H9 (cell line): Measurements from ENCODE around the gene PDE3B. TPM values are rescaled to one million over a fixed set of nuclear protein-coding genes. Genes with fewer than 3 reads are reported as not detected.

ENCODE experiments used
- DNase-seq: peaks from one replicate; pipeline ENCODE4 v3.0.0-alpha.2; 2017
- H2AFZ ChIP-seq: one replicate; pipeline ENCODE4 v1.6.1; 2013; ENCODE audit warnings: mild to moderate bottlenecking, low read length, control low read depth, moderate library complexity
- H2AK5ac ChIP-seq: 2 replicates; pipeline ENCODE4 v1.6.1; 2013; ENCODE audit warnings: low read length, control low read depth, mixed read lengths; ENCODE audit not compliant: insufficient read length
- H2BK120ac ChIP-seq: one replicate; pipeline ENCODE4 v1.6.1; 2013; ENCODE audit warnings: low read depth, mild to moderate bottlenecking, low read length, control low read depth, inconsistent platforms; ENCODE audit not compliant: poor library complexity, severe bottlenecking
- H2BK12ac ChIP-seq: 2 replicates; pipeline ENCODE4 v1.6.1; 2013; ENCODE audit warnings: low read length, control low read depth, mixed read lengths, low read depth; ENCODE audit not compliant: insufficient read length
- H2BK15ac ChIP-seq: 2 replicates; pipeline ENCODE4 v1.6.1; 2013; ENCODE audit warnings: low read depth, low read length, control low read depth
- H2BK20ac ChIP-seq: one replicate; pipeline ENCODE4 v1.6.1; 2013; ENCODE audit warnings: low read depth, mild to moderate bottlenecking, low read length, control low read depth, inconsistent platforms; ENCODE audit not compliant: poor library complexity, severe bottlenecking
- H2BK5ac ChIP-seq: 2 replicates; pipeline ENCODE4 v1.6.1; 2013; ENCODE audit warnings: low read length, control low read depth, mixed read lengths; ENCODE audit not compliant: insufficient read length
- H3K14ac ChIP-seq: 2 replicates; pipeline ENCODE4 v1.6.1; 2013; ENCODE audit warnings: low read length, control low read depth; ENCODE audit not compliant: insufficient read depth
- H3K18ac ChIP-seq: 2 replicates; pipeline ENCODE4 v1.6.1; 2013; ENCODE audit warnings: low read depth, mild to moderate bottlenecking, mixed read lengths, low read length, control low read depth; ENCODE audit not compliant: insufficient read length
- H3K23ac ChIP-seq: 2 replicates; pipeline ENCODE4 v1.6.1; 2013; ENCODE audit warnings: low read length, control low read depth, mixed read lengths, low read depth; ENCODE audit not compliant: insufficient read length
- H3K23me2 ChIP-seq: 2 replicates; pipeline ENCODE4 v1.6.1; 2013; ENCODE audit warnings: low read depth, mild to moderate bottlenecking, mixed read lengths, low read length, control low read depth; ENCODE audit not compliant: insufficient read length, poor library complexity, severe bottlenecking
- H3K27ac ChIP-seq: 2 replicates; pipeline ENCODE4 v1.5.1; 2013; ENCODE audit warnings: low read length, control low read depth, mixed read lengths, low read depth; ENCODE audit not compliant: insufficient read length
- H3K27me3 ChIP-seq: 2 replicates; pipeline ENCODE4 v1.6.1; 2013; ENCODE audit warnings: low read length, control low read depth, inconsistent platforms; ENCODE audit not compliant: insufficient read depth
- H3K4ac ChIP-seq: 2 replicates; pipeline ENCODE4 v1.6.1; 2013; ENCODE audit warnings: low read depth, mild to moderate bottlenecking, control low read depth, inconsistent platforms, low read length, moderate library complexity
- H3K4me1 ChIP-seq: 2 replicates; pipeline ENCODE4 v1.6.1; 2013; ENCODE audit warnings: low read length, control low read depth, inconsistent platforms; ENCODE audit not compliant: insufficient read depth
- H3K4me2 ChIP-seq: 2 replicates; pipeline ENCODE4 v1.6.1; 2013; ENCODE audit warnings: low read length, control low read depth, mixed read lengths; ENCODE audit not compliant: insufficient read length, insufficient read depth
- H3K56ac ChIP-seq: 2 replicates; pipeline ENCODE4 v1.6.1; 2013; ENCODE audit warnings: low read depth, mild to moderate bottlenecking, mixed read lengths, low read length, control low read depth; ENCODE audit not compliant: insufficient read length
- H3K79me1 ChIP-seq: 2 replicates; pipeline ENCODE4 v1.6.1; 2013; ENCODE audit warnings: low read depth, mild to moderate bottlenecking, moderate library complexity, low read length, control low read depth, inconsistent platforms; ENCODE audit not compliant: insufficient read depth, poor library complexity, severe bottlenecking
- H3K79me2 ChIP-seq: 2 replicates; pipeline ENCODE4 v1.6.1; 2013; ENCODE audit warnings: low read length, control low read depth, inconsistent platforms; ENCODE audit not compliant: insufficient read depth
- H3K9ac ChIP-seq: 2 replicates; pipeline ENCODE4 v1.6.1; 2013; ENCODE audit warnings: low read length, control low read depth, mixed read lengths; ENCODE audit not compliant: insufficient read length; ENCODE audit errors: extremely low read depth
- H3K9me3 ChIP-seq: one replicate; pipeline ENCODE4 v1.6.1; 2013; ENCODE audit warnings: low read depth, low read length, inconsistent platforms; ENCODE audit not compliant: control insufficient read depth
- H3T11ph ChIP-seq: one replicate; pipeline ENCODE4 v1.6.1; 2013; ENCODE audit warnings: mild to moderate bottlenecking, low read length, control low read depth, inconsistent platforms
- H4K20me1 ChIP-seq: one replicate; pipeline ENCODE4 v1.6.1; 2013; ENCODE audit not compliant: control insufficient read depth, insufficient read length, insufficient read depth
- H4K5ac ChIP-seq: 2 replicates; pipeline ENCODE4 v1.6.1; 2013; ENCODE audit warnings: low read depth, mild to moderate bottlenecking, mixed read lengths, low read length, control low read depth; ENCODE audit not compliant: insufficient read length
- H4K8ac ChIP-seq: replicated peaks from 2 replicates; pipeline ENCODE4 v1.6.1; 2013; ENCODE audit warnings: low read length, control low read depth, mixed read lengths, low read depth; ENCODE audit not compliant: insufficient read length
- H4K91ac ChIP-seq: 2 replicates; pipeline ENCODE4 v1.6.1; 2013; ENCODE audit warnings: low read depth, mild to moderate bottlenecking, moderate library complexity, mixed read lengths, low read length, control low read depth; ENCODE audit not compliant: insufficient read length
- H3K27ac Mint-ChIP-seq, 3 experiments: 2 replicates in 2 of 3; 3 replicates in 1 of 3; pipeline ENCODE4 v1.8.0; 2020 to 2021; ENCODE audit warnings: mixed read lengths in 3 of 3, mild to moderate bottlenecking in 1 of 3, moderate library complexity in 1 of 3
- H3K27me3 Mint-ChIP-seq: 2 replicates; pipeline ENCODE4 v1.8.0; 2021; ENCODE audit warnings: low read depth, mild to moderate bottlenecking, moderate library complexity, mixed read lengths
- H3K36me3 Mint-ChIP-seq, 3 experiments: 2 replicates in 2 of 3; 3 replicates in 1 of 3; pipeline ENCODE4 v1.8.0; 2020 to 2021; ENCODE audit warnings: low read depth in 3 of 3, mixed read lengths in 3 of 3; ENCODE audit not compliant: insufficient read depth in 1 of 3
- H3K4me1 Mint-ChIP-seq, 2 experiments: 2 replicates each; pipeline ENCODE4 v1.8.0; 2020; ENCODE audit warnings: mixed read lengths in 2 of 2
- H3K4me3 Mint-ChIP-seq, 2 experiments: 2 replicates in 1 of 2; 3 replicates in 1 of 2; pipeline ENCODE4 v1.8.0; 2020 to 2021; ENCODE audit warnings: mild to moderate bottlenecking in 2 of 2, mixed read lengths in 2 of 2, moderate library complexity in 1 of 2
- H3K9me3 Mint-ChIP-seq, 2 experiments: 2 replicates in 1 of 2; 3 replicates in 1 of 2; pipeline ENCODE4 v1.8.0; 2020; ENCODE audit warnings: mild to moderate bottlenecking in 2 of 2, mixed read lengths in 2 of 2, moderate library complexity in 1 of 2
- WGBS: extraction: QIAGEN DNeasy Blood & Tissue Kit; methylation state at CpG from one replicate; pipeline ENCODE4 v1.1.7; 2013; ENCODE audit warnings: missing lambda C conversion rate, low lambda C conversion rate, mixed read lengths; ENCODE audit not compliant: insufficient read length; ENCODE audit errors: extremely low coverage; 5-methylcytosine and 5-hydroxymethylcytosine counted together
- total RNA-seq: library from RNA; stranded (reverse); gene quantifications from 2 replicates; pipeline ENCODE4 v1.2.1, GENCODE V29; 2021
- TF ChIP-seq, protein P1 (sequence below): fragments of 200-600 bp; sonication (generic); conservative IDR thresholded peaks from 3 replicates; pipeline ENCODE4 v1.8.0; 2021; ENCODE audit warnings: antibody characterized with exemption, mild to moderate bottlenecking

PDE3B gene
- total RNA-seq, 1 experiment from 2014 or later, result 6.6 TPM

DNA sequence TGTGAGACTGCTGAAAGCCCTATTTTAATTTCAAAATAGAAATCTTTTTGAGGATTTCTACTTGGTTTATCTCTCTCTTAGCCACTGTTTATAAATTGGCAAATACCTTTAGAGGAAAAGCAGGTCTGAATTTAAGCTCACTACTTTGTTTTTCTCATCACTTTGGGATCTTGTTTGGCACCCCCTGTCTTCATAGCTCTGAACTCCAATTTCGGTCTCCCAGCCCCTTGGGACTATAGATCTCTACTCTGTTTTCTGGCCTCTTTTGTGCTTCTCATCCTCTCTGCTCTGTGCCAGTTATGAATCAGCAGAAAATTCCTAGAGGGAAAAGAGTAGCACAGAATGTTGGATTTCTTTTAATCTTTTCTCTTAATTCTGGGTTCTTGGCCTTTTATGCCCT, 130.2 kb downstream of the PDE3B start:
- Histone ChIP-seq H3K23ac (no peak overlapping the region), H3K4me2 (no peak overlapping the region), H2BK120ac (no peak overlapping the region), H3K9ac (no peak overlapping the region), H3K18ac (no peak overlapping the region), H2BK20ac (no peak overlapping the region), H2BK15ac (no peak overlapping the region), H3K56ac (no peak overlapping the region), H3K4ac (no peak overlapping the region), H2AK5ac (no peak overlapping the region), H3K79me1 (no peaks in the 10 kb centered on the region), H3K4me1 (no peaks in the 10 kb centered on the region), H3K27me3 (no peaks in the 10 kb centered on the region), H3K14ac (no peak overlapping the region), H4K20me1 (no peaks in the 10 kb centered on the region), H3T11ph (no peak overlapping the region), H4K5ac (no peak overlapping the region), H2AFZ (no peak overlapping the region), H4K91ac (no peak overlapping the region), H3K27ac (no peak overlapping the region), H3K9me3 (no peaks in the 10 kb centered on the region), H3K23me2 (no peaks in the 10 kb centered on the region), H4K8ac (no peak overlapping the region), H2BK12ac (no peak overlapping the region), H2BK5ac (no peak overlapping the region), H3K79me2 (no peaks in the 10 kb centered on the region)
- TF ChIP-seq, protein P1, sequence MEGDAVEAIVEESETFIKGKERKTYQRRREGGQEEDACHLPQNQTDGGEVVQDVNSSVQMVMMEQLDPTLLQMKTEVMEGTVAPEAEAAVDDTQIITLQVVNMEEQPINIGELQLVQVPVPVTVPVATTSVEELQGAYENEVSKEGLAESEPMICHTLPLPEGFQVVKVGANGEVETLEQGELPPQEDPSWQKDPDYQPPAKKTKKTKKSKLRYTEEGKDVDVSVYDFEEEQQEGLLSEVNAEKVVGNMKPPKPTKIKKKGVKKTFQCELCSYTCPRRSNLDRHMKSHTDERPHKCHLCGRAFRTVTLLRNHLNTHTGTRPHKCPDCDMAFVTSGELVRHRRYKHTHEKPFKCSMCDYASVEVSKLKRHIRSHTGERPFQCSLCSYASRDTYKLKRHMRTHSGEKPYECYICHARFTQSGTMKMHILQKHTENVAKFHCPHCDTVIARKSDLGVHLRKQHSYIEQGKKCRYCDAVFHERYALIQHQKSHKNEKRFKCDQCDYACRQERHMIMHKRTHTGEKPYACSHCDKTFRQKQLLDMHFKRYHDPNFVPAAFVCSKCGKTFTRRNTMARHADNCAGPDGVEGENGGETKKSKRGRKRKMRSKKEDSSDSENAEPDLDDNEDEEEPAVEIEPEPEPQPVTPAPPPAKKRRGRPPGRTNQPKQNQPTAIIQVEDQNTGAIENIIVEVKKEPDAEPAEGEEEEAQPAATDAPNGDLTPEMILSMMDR, result peak; percentile 74
- Mint-ChIP-seq H3K4me3 (no peak overlapping the region), H3K27me3 (no peaks in the 10 kb centered on the region), H3K9me3 (peaks cover 7 to 12% of the 10 kb centered on the region in 2 experiments; a peak in 4 of 5 replicates), H3K4me1 (peaks cover 6 to 11% of the 10 kb centered on the region in 2 experiments), H3K27ac (peak overlapping the region in 1 of 3 experiments; percentile 81; a peak in 2 of 7 replicates), H3K36me3 (peaks cover 6 to 11% (median 7%) of the 10 kb centered on the region in 3 experiments; a peak in 6 of 7 replicates)
- WGBS, result no CpG with 5 or more reads among the region's 1 CpG
- no peak for DNase-seq
